ENCODE results near the gene CDC123. TPM values are rescaled to one million over a fixed set of nuclear protein-coding genes. Genes with fewer than 3 reads are reported as not detected.

The CDC123 gene
- total and polyA plus RNA-seq, 2 donors from 2014 or later = 47.7 to 50.2 TPM

GRCh38 chr10:12191715-12192114 lies 4.3 kb upstream of the CDC123 start:
- no peak overlapping the region for H3K9ac ChIP-seq (ENCODE audit: low read length in 3 of 3)
- TF ChIP-seq, protein P1, sequence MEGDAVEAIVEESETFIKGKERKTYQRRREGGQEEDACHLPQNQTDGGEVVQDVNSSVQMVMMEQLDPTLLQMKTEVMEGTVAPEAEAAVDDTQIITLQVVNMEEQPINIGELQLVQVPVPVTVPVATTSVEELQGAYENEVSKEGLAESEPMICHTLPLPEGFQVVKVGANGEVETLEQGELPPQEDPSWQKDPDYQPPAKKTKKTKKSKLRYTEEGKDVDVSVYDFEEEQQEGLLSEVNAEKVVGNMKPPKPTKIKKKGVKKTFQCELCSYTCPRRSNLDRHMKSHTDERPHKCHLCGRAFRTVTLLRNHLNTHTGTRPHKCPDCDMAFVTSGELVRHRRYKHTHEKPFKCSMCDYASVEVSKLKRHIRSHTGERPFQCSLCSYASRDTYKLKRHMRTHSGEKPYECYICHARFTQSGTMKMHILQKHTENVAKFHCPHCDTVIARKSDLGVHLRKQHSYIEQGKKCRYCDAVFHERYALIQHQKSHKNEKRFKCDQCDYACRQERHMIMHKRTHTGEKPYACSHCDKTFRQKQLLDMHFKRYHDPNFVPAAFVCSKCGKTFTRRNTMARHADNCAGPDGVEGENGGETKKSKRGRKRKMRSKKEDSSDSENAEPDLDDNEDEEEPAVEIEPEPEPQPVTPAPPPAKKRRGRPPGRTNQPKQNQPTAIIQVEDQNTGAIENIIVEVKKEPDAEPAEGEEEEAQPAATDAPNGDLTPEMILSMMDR (IDR thresholded peaks at IDR 0.05; ENCODE audit: borderline replicate concordance, extremely low read depth, insufficient read depth) = no peak
- FAIRE-seq = no peak

GRCh38 chr10:12193193-12193592 lies 2.8 kb upstream of the CDC123 start:
- H3K9ac ChIP-seq (ENCODE audit: low read length in 3 of 3) = no peak overlapping the region
- H3K4me1 ChIP-seq (ENCODE audit: control insufficient read depth in 2 of 3, insufficient read depth in 2 of 3, low read depth in 1 of 3, low read length in 3 of 3) = peaks cover 0 to 15% (median 5%) of the 10 kb centered on the region in 3 donors

More at GRCh38 chr10:12191715-12192114, 4.3 kb upstream of the CDC123 start:
- Histone ChIP-seq H3K9me3 (ENCODE audit: control insufficient read depth in 2 of 3, insufficient read depth in 1 of 3, low read length in 3 of 3) (no peaks in the 10 kb centered on the region), H3K4me3 (ENCODE audit: low read length in 3 of 3) (peak overlapping the region in 1 of 3 donors; percentile 4), H3K27ac (ENCODE audit: low read depth in 2 of 2, low read length in 2 of 2) (no peak overlapping the region), H3K36me3 (ENCODE audit: control insufficient read depth in 2 of 3, insufficient read depth in 3 of 3, low read length in 3 of 3) (peaks cover 0 to 2% (median 0%) of the 10 kb centered on the region in 3 donors), H3K4me1 (ENCODE audit: control insufficient read depth in 2 of 3, insufficient read depth in 2 of 3, low read depth in 1 of 3, low read length in 3 of 3) (peaks cover 0 to 15% (median 5%) of the 10 kb centered on the region in 3 donors), H3K27me3 (ENCODE audit: control insufficient read depth, insufficient read depth, low read length) (no peaks in the 10 kb centered on the region)
- peak in 1 of 5 donors; percentile 34 for DNase-seq
- intact Hi-C loops (cut with DNase I) = no loop called here

GRCh38 chr10:12194752-12195271 lies 1.2 kb upstream of the CDC123 start:
- FAIRE-seq (no peak), DNase-seq (peak in 4 of 5 donors; percentile 15 to 47 (median 32))
- H3K4me3 ChIP-seq (ENCODE audit: low read length in 3 of 3) = peak overlapping the region; percentile 89 to 100 (median 100)
- H3K27ac ChIP-seq (ENCODE audit: low read depth in 2 of 2, low read length in 2 of 2) = peak overlapping the region in 1 of 2 donors; percentile 92
- intact Hi-C loops (cut with DNase I) = no loop called here
- no peaks in the 10 kb centered on the region for H3K9me3 ChIP-seq (ENCODE audit: control insufficient read depth in 2 of 3, insufficient read depth in 1 of 3, low read length in 3 of 3)
- peaks cover 0 to 2% (median 0%) of the 10 kb centered on the region in 3 donors for H3K36me3 ChIP-seq (ENCODE audit: control insufficient read depth in 2 of 3, insufficient read depth in 3 of 3, low read length in 3 of 3)
- H3K9ac ChIP-seq (ENCODE audit: low read length in 3 of 3) = peak overlapping the region; percentile 53 to 99 (median 63)
- H3K27me3 ChIP-seq (ENCODE audit: control insufficient read depth, insufficient read depth, low read length) = no peaks in the 10 kb centered on the region
- TF ChIP-seq, protein P1 (IDR thresholded peaks at IDR 0.05; ENCODE audit: borderline replicate concordance, extremely low read depth, insufficient read depth) = no peak
- peaks cover 0 to 15% (median 5%) of the 10 kb centered on the region in 3 donors for H3K4me1 ChIP-seq (ENCODE audit: control insufficient read depth in 2 of 3, insufficient read depth in 2 of 3, low read depth in 1 of 3, low read length in 3 of 3)

More at GRCh38 chr10:12193193-12193592, 2.8 kb upstream of the CDC123 start:
- TF ChIP-seq, protein P1 (IDR thresholded peaks at IDR 0.05; ENCODE audit: borderline replicate concordance, extremely low read depth, insufficient read depth) = no peak
- DNase-seq (no peak), FAIRE-seq (no peak)
- intact Hi-C loops (cut with DNase I) = no loop called here
- Histone ChIP-seq H3K9me3 (ENCODE audit: control insufficient read depth in 2 of 3, insufficient read depth in 1 of 3, low read length in 3 of 3) (no peaks in the 10 kb centered on the region), H3K4me3 (ENCODE audit: low read length in 3 of 3) (peak overlapping the region in 1 of 3 donors; percentile 5), H3K27me3 (ENCODE audit: control insufficient read depth, insufficient read depth, low read length) (no peaks in the 10 kb centered on the region), H3K27ac (ENCODE audit: low read depth in 2 of 2, low read length in 2 of 2) (no peak overlapping the region), H3K36me3 (ENCODE audit: control insufficient read depth in 2 of 3, insufficient read depth in 3 of 3, low read length in 3 of 3) (peaks cover 0 to 2% (median 0%) of the 10 kb centered on the region in 3 donors)
